CD4-positive, alpha-beta memory T cell (primary cell): Measurements from ENCODE around the gene ZNF574. TPM values are rescaled to one million over a fixed set of nuclear protein-coding genes. Genes with fewer than 3 reads are reported as not detected.

ENCODE experiments used
- CTCF ChIA-PET: fragments of 350-600 bp; sonication (Branson Sonifier 250); formaldehyde crosslinking; loops from one replicate; lab custom pipeline; 2021; ENCODE audit warnings: inconsistent platforms; ENCODE audit not compliant: partially characterized antibody; lab: Charles Lee
- POLR2A ChIA-PET: fragments of 350-600 bp; sonication (Branson Sonifier 250); formaldehyde crosslinking; loops from one replicate; lab custom pipeline; 2021; ENCODE audit not compliant: partially characterized antibody; lab: Charles Lee
- DNase-seq, 5 donors: peaks; one replicate each; pipeline versions ENCODE4 v3.0.0 to v3.0.0-alpha.2; 2020 to 2022; ENCODE audit warnings: mixed read lengths in 1 of 5
- H3K27ac ChIP-seq: one replicate; pipeline ENCODE4 v1.7.0; 2013; ENCODE audit warnings: low read depth, low read length
- H3K27me3 ChIP-seq: 2 replicates; pipeline ENCODE4 v1.7.0; 2013; ENCODE audit warnings: mild to moderate bottlenecking, low read length, moderate library complexity; ENCODE audit not compliant: insufficient read depth
- H3K36me3 ChIP-seq: 2 replicates; pipeline ENCODE4 v1.7.0; 2013; ENCODE audit warnings: mild to moderate bottlenecking, low read length, moderate library complexity; ENCODE audit not compliant: insufficient read depth
- H3K4me1 ChIP-seq: 2 replicates; pipeline ENCODE4 v1.7.0; 2013; ENCODE audit warnings: mild to moderate bottlenecking, low read length, moderate library complexity; ENCODE audit not compliant: insufficient read depth
- H3K4me3 ChIP-seq, 2 donors: one replicate each; pipeline ENCODE4 v1.7.0; 2013; ENCODE audit warnings: low read length in 2 of 2, mild to moderate bottlenecking in 1 of 2
- H3K9me3 ChIP-seq, 2 donors: one replicate each; pipeline ENCODE4 v1.7.0; 2013; ENCODE audit warnings: low read length in 2 of 2, control low read depth in 1 of 2; ENCODE audit not compliant: control insufficient read depth in 1 of 2
- H3K27ac Mint-ChIP-seq, 7 donors: one replicate each; pipeline ENCODE4 v1.8.0; 2020 to 2021; ENCODE audit warnings: mixed read lengths in 7 of 7, mild to moderate bottlenecking in 6 of 7, inconsistent platforms in 3 of 7, moderate library complexity in 3 of 7
- H3K27me3 Mint-ChIP-seq, 2 donors: one replicate each; pipeline ENCODE4 v1.8.0; 2020 to 2021; ENCODE audit warnings: mixed read lengths in 2 of 2
- H3K36me3 Mint-ChIP-seq, 2 donors: one replicate each; pipeline ENCODE4 v1.8.0; 2020 to 2021; ENCODE audit warnings: mixed read lengths in 2 of 2, inconsistent platforms in 1 of 2, mild to moderate bottlenecking in 1 of 2
- H3K4me1 Mint-ChIP-seq, 4 donors: one replicate each; pipeline ENCODE4 v1.8.0; 2020 to 2021; ENCODE audit warnings: mixed read lengths in 4 of 4, mild to moderate bottlenecking in 1 of 4
- H3K4me3 Mint-ChIP-seq, 8 donors: one replicate each; pipeline ENCODE4 v1.8.0; 2020 to 2021; ENCODE audit warnings: mixed read lengths in 8 of 8, mild to moderate bottlenecking in 7 of 8, moderate library complexity in 6 of 8, inconsistent platforms in 3 of 8
- H3K9me3 Mint-ChIP-seq, 8 donors: one replicate each; pipeline ENCODE4 v1.8.0; 2020 to 2021; ENCODE audit warnings: mixed read lengths in 8 of 8, mild to moderate bottlenecking in 5 of 8, inconsistent platforms in 3 of 8, moderate library complexity in 1 of 8
- intact Hi-C: fragments of 100-400 bp; cut with micrococcal nuclease; formaldehyde crosslinking; loops from one replicate; pipeline ENCODE4 v1.15.1; 2023
- polyA plus RNA-seq, 2 donors: library from polyadenylated mRNA; unstranded; fragments of 300-500 nt; fragmentation: Illumina TruSeq; gene quantifications; one replicate each; pipeline ENCODE4 v1.2.3, GENCODE V29; 2021
- total RNA-seq, 2 experiments: library from RNA; stranded (reverse); gene quantifications; one replicate each; pipeline ENCODE4 v1.2.3, GENCODE V29; 2021

Gene ZNF574
- total and polyA plus RNA-seq, 4 experiments from 2014 or later = 14.8 to 26.0 (median 24.8) TPM

DNA sequence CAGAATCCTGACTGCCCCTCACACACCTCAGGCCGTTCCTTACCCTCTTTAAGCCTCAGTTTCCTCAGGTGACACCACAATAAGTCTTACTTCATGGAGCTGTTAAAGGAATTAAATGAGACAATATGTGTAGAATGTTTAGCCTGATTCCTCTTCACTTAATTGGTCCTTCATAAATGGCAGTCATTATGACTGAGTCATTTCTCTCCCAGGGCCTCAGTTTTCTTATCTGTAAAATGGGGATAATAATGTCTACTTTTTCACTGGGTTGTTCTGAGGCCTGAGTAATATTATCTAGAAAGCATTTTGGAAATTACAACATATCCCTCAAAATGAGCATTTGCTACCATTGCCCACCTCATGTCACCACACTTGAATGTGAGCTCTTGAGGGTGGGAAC lies 34.7 kb downstream of the ZNF574 start:
- ChIA-PET POLR2A (interaction anchor here (0.9 to 3.4 kb wide), 6 partner anchors 12 to 330 kb away, joined by 3 to 17 read pairs (median 4); partner anchors contain the start of gene POU2F2), CTCF (interaction anchor here (1.2 to 7.4 kb wide), 9 partner anchors 9 to 331 kb away, joined by 3 to 81 read pairs (median 23); partner anchors contain the start of genes CXCL17 and POU2F2)
- H3K27me3 ChIP-seq = no peaks in the 10 kb centered on the region
- intact Hi-C loops = no loop called here
- no peaks in the 10 kb centered on the region for H3K9me3 ChIP-seq
- no peak overlapping the region for H3K27ac ChIP-seq
- Mint-ChIP-seq H3K27ac (peak overlapping the region; percentile 2 to 79 (median 48)), H3K27me3 (no peaks in the 10 kb centered on the region), H3K4me1 (peaks cover 5 to 12% (median 10%) of the 10 kb centered on the region in 4 donors), H3K9me3 (no peaks in the 10 kb centered on the region), H3K4me3 (no peak overlapping the region), H3K36me3 (peaks cover 17 to 61% of the 10 kb centered on the region in 2 donors)
- H3K4me3 ChIP-seq = no peak overlapping the region
- H3K36me3 ChIP-seq = peaks cover 10% of the 10 kb centered on the region
- peaks cover 6% of the 10 kb centered on the region for H3K4me1 ChIP-seq
- DNase-seq = no peak

DNA sequence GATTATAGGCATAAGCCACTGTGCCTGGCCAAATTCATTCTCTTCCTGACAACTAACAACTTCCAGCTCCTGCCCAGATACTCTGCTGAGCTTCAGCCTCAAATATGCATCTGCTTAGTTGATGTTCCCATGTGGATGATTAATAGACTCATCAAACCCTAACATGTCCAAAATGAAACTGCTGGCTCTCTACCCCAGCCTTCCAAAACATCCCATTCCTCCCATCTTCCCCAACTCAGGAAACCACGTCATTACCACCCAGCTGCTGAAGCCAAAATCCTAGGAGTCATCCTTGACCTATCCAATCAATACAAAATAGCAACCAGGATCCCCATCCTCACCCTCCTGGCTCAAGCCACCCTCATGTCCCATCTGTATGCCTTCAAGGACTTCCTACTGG lies 35.4 kb downstream of the ZNF574 start:
- peaks cover 6% of the 10 kb centered on the region for H3K4me1 ChIP-seq
- peak overlapping the region; percentile 2 to 83 (median 50) for H3K27ac Mint-ChIP-seq
- intact Hi-C loops = no loop called here
- no peaks in the 10 kb centered on the region for H3K27me3 ChIP-seq
- no peak overlapping the region for H3K27ac ChIP-seq
- H3K36me3 Mint-ChIP-seq = peaks cover 24 to 66% of the 10 kb centered on the region in 2 donors
- ChIA-PET CTCF (interaction anchor here (1.2 to 7.4 kb wide), 7 partner anchors 10 to 330 kb away, joined by 3 to 81 read pairs (median 27); partner anchors contain the start of genes CXCL17 and POU2F2), POLR2A (interaction anchor here (0.5 to 3.4 kb wide), 6 partner anchors 11 to 329 kb away, joined by 3 to 17 read pairs (median 4); partner anchors contain the start of gene POU2F2)
- no peaks in the 10 kb centered on the region for H3K9me3 ChIP-seq
- DNase-seq = no peak
- H3K27me3 Mint-ChIP-seq = no peaks in the 10 kb centered on the region
- H3K36me3 ChIP-seq = peaks cover 17% of the 10 kb centered on the region
- no peak overlapping the region for H3K4me3 ChIP-seq
- H3K9me3 Mint-ChIP-seq = no peaks in the 10 kb centered on the region
- H3K4me1 Mint-ChIP-seq = peaks cover 5 to 14% (median 13%) of the 10 kb centered on the region in 4 donors
- H3K4me3 Mint-ChIP-seq = peak overlapping the region in 1 of 8 donors; percentile 3

DNA sequence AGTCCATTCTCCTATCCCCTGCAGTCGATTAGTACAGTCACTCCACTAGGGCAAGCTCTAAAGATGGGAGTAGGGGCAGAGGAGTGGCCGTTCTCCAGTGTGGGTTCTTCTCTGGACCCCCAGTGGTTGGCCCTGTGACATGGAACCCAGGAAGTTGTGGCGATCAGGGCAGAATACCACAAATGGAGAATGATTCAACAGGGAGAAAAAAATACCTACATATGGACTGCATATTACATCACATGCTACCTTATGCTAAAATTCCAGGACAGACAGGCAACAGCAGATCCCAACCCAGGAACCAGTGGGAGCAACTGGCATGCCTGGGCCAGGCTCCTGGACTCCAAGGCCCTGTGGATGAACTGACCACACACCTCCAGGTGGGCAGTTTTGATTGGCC lies 35.8 kb downstream of the ZNF574 start:
- DNase-seq = peak in 1 of 5 donors; percentile 11
- no peak overlapping the region for H3K27ac ChIP-seq
- Mint-ChIP-seq H3K36me3 (peaks cover 24 to 70% of the 10 kb centered on the region in 2 donors), H3K4me1 (peaks cover 5 to 14% (median 13%) of the 10 kb centered on the region in 4 donors), H3K9me3 (no peaks in the 10 kb centered on the region), H3K27ac (peak overlapping the region in 5 of 7 donors; percentile 2 to 83 (median 42)), H3K4me3 (no peak overlapping the region), H3K27me3 (no peaks in the 10 kb centered on the region)
- ChIA-PET POLR2A (interaction anchor here (1.1 to 3.4 kb wide), 4 partner anchors 11 to 329 kb away, joined by 3 to 17 read pairs (median 6); partner anchors contain the start of gene POU2F2), CTCF (interaction anchor here (0.9 to 7.4 kb wide), 7 partner anchors 12 to 211 kb away, joined by 3 to 81 read pairs (median 23); partner anchors contain the start of gene POU2F2)
- peaks cover 6% of the 10 kb centered on the region for H3K4me1 ChIP-seq
- H3K4me3 ChIP-seq = no peak overlapping the region
- H3K36me3 ChIP-seq = peaks cover 19% of the 10 kb centered on the region
- intact Hi-C loops = no loop called here
- H3K9me3 ChIP-seq = no peaks in the 10 kb centered on the region
- H3K27me3 ChIP-seq = no peaks in the 10 kb centered on the region

DNA sequence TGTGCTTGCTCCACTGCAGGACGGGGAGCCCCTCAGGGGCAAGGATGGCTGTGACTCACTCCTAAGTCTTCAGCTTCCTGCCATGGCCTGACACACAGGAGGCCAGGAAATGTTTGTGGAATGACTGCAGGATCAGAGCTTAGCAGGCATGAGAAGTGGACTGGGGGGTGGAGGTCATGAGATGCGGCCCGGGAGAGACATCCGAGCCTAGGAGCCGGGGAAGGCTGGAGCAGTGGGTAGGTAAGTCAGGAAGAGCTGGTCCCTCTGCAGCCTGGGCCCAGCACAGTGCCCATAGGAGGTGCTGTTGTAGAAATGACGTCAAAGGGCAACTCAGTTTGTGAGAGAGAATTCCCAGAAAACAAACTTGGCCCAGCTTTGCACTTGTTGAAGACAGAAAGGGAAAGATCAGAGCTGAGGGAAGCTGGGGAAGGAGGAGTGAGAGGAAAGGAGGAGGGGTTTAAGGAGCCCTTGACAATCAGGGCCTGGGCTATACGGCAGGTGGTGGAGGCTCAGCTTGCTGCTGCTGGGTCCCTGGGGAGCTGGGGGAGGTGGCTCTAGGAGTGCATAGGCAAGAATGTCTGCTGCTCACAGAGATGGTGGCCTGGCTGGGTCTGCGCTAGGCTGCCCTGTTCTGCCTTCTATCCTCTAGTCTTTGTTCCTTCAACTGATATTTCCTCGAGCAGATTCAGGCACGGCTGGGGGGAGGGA lies 37.8 kb downstream of the ZNF574 start:
- DNase-seq = peak in 1 of 5 donors; percentile 24
- ChIA-PET POLR2A (interaction anchor here (1.2 to 1.8 kb wide), 2 partner anchors 9 to 19 kb away, joined by 3 to 6 read pairs; no protein-coding TSS in a partner anchor), CTCF (interaction anchor here (0.9 to 7.4 kb wide), 8 partner anchors 9 to 325 kb away, joined by 3 to 81 read pairs (median 4); partner anchors contain the start of gene POU2F2)
- H3K4me1 Mint-ChIP-seq = peaks cover 2 to 13% (median 10%) of the 10 kb centered on the region in 4 donors
- intact Hi-C loops = no loop called here
- no peak overlapping the region for H3K4me3 Mint-ChIP-seq
- Histone ChIP-seq H3K27ac (no peak overlapping the region), H3K27me3 (no peaks in the 10 kb centered on the region), H3K4me1 (peaks cover 2% of the 10 kb centered on the region), H3K4me3 (no peak overlapping the region), H3K9me3 (no peaks in the 10 kb centered on the region), H3K36me3 (peaks cover 19% of the 10 kb centered on the region)
- peak overlapping the region in 6 of 7 donors; percentile 48 to 87 (median 82) for H3K27ac Mint-ChIP-seq
- H3K9me3 Mint-ChIP-seq = no peaks in the 10 kb centered on the region
- H3K27me3 Mint-ChIP-seq = no peaks in the 10 kb centered on the region
- peaks cover 24 to 76% of the 10 kb centered on the region in 2 donors for H3K36me3 Mint-ChIP-seq

DNA sequence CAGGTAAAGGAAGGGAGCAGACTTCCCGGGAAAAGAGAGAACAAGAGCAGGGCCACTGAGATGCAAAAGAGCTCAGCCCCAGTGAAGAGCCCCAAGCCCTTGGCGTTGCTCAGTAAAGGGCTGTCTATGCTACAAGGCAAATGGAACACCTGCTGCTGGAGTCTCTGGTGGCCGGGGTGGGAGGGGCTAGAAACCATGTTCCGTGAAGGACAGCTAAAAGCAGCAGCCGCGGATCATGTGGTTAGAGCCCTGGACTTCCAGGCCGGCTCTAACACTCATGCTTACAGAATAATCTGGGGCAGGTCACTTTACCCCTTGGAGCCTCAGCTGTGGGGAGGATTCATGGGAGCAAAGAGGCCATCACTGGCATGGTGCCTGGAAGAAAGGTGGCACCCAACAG lies 38.4 kb downstream of the ZNF574 start:
- H3K36me3 ChIP-seq = peaks cover 19% of the 10 kb centered on the region
- no peaks in the 10 kb centered on the region for H3K9me3 Mint-ChIP-seq
- H3K27ac Mint-ChIP-seq = peak overlapping the region in 6 of 7 donors; percentile 15 to 82 (median 56)
- H3K27me3 Mint-ChIP-seq = no peaks in the 10 kb centered on the region
- H3K4me3 ChIP-seq = no peak overlapping the region
- no peaks in the 10 kb centered on the region for H3K4me1 ChIP-seq
- intact Hi-C loops = no loop called here
- POLR2A ChIA-PET = interaction anchor here (0.7 to 1.8 kb wide), 4 partner anchors 8 to 129 kb away, joined by 3 to 6 read pairs (median 4); partner anchors contain the start of gene POU2F2
- no peaks in the 10 kb centered on the region for H3K27me3 ChIP-seq
- H3K9me3 ChIP-seq = no peaks in the 10 kb centered on the region
- peaks cover 24 to 74% of the 10 kb centered on the region in 2 donors for H3K36me3 Mint-ChIP-seq
- CTCF ChIA-PET = interaction anchor here (0.9 to 1.5 kb wide), 6 partner anchors 9 to 324 kb away, joined by 3 to 9 read pairs (median 6); partner anchors contain the start of gene POU2F2
- H3K4me1 Mint-ChIP-seq = peaks cover 0 to 14% (median 9%) of the 10 kb centered on the region in 4 donors
- peak in 1 of 5 donors; percentile 22 for DNase-seq
- no peak overlapping the region for H3K27ac ChIP-seq
- H3K4me3 Mint-ChIP-seq = no peak overlapping the region

DNA sequence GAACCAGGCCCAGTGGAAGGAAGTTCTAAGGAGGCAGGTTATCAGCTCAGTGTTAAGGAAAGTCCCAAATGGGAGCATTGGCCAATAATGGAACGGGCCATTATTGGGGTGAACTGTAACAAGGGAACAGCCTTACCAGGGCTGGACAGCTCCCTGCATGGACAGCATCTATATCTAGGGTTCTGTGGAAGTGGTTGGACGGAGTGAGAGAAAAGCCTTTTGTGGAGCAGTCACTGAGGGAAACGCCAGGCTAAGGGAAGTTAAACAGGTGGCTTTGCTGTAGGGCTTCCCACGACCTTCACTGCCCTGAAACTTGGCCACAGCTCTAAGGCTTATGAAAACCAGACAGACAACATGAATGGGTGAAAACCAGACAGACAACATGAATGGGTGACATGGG lies 39.3 kb downstream of the ZNF574 start:
- intact Hi-C loops = no loop called here
- ChIA-PET CTCF (interaction anchor here (0.9 to 1.5 kb wide), 6 partner anchors 8 to 181 kb away, joined by 3 to 9 read pairs (median 4); no protein-coding TSS in a partner anchor), POLR2A (interaction anchor here (0.7 to 1.7 kb wide), 3 partner anchors 12 to 128 kb away, joined by 3 to 6 read pairs (median 3); partner anchors contain the start of gene POU2F2)
- Mint-ChIP-seq H3K27ac (peak overlapping the region in 1 of 7 donors; percentile 59), H3K36me3 (peaks cover 24 to 73% of the 10 kb centered on the region in 2 donors), H3K9me3 (no peaks in the 10 kb centered on the region), H3K4me3 (no peak overlapping the region), H3K27me3 (no peaks in the 10 kb centered on the region), H3K4me1 (peaks cover 0 to 14% (median 9%) of the 10 kb centered on the region in 4 donors)
- no peaks in the 10 kb centered on the region for H3K27me3 ChIP-seq
- peaks cover 19% of the 10 kb centered on the region for H3K36me3 ChIP-seq
- no peaks in the 10 kb centered on the region for H3K4me1 ChIP-seq
- H3K4me3 ChIP-seq = no peak overlapping the region
- DNase-seq = peak in 1 of 5 donors; percentile 14
- no peak overlapping the region for H3K27ac ChIP-seq
- H3K9me3 ChIP-seq = no peaks in the 10 kb centered on the region
